BJ (cell line): ENCODE results near the gene ADCY3. TPM values are rescaled to one million over a fixed set of nuclear protein-coding genes. Genes with fewer than 3 reads are reported as not detected.

Source experiments
- CTCF ChIA-PET: fragments of 350-600 bp; formaldehyde crosslinking; extraction: SDS; loops from one replicate; lab custom pipeline; 2021; ENCODE audit warnings: antibody characterized with exemption, inconsistent platforms; lab: Yijun Ruan, JAX
- POLR2A ChIA-PET: fragments of 300-600 bp; sonication (Branson Sonifier 250); formaldehyde crosslinking; extraction: SDS; loops from one replicate; lab custom pipeline; 2021; ENCODE audit warnings: antibody characterized with exemption; lab: Charles Lee
- DNase-seq: peaks from one replicate; pipeline ENCODE4 v3.0.0-alpha.2; 2011; ENCODE audit warnings: low read depth
- H3K27me3 ChIP-seq: 2 replicates; pipeline ENCODE4 v1.6.0; 2011; ENCODE audit warnings: low read length; ENCODE audit not compliant: control insufficient read depth, insufficient read depth
- H3K36me3 ChIP-seq: 2 replicates; pipeline ENCODE4 v1.5.1; 2011; ENCODE audit warnings: low read length; ENCODE audit not compliant: control insufficient read depth, insufficient read depth
- H3K4me3 ChIP-seq: 2 replicates; pipeline ENCODE4 v1.5.1; 2011; ENCODE audit warnings: low read depth, mild to moderate bottlenecking, control low read depth, low read length
- polyA plus RNA-seq: library from polyadenylated mRNA; depleted of rRNA; stranded (reverse); fragments of >200 nt; gene quantifications from 2 replicates; pipeline ENCODE4 v1.2.3, GENCODE V29; 2011
- TF ChIP-seq, protein P1 (sequence below): IDR thresholded peaks from 2 replicates; pipeline ENCODE4 v1.5.1; 2011; ENCODE audit warnings: low read depth, mild to moderate bottlenecking, control low read depth, inconsistent platforms, low read length, moderate library complexity; ENCODE audit not compliant: insufficient read depth

ADCY3 gene
- polyA plus RNA-seq, 1 experiment = 73.3 TPM

DNA sequence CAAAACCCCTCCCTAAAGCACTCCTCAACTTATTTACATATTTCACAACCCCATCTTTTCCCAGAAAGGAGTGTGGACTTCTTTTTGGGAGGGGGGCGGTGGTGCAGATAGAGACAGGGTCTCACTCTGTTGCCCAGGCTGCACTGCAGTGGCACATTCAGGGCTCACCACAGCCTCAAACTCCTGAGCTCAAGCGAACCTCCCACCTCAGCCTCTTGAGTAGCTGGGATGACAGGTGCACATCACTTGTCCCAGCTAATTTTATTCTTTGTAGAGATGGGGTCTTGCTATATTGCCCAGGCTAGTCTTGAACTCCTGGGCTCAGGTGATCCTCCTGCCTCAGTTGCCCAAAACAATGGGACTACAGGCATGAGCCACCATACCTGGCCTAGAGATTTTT, 44.1 kb downstream of the ADCY3 start:
- no peak for DNase-seq
- no peaks in the 10 kb centered on the region for H3K27me3 ChIP-seq
- no peaks in the 10 kb centered on the region for H3K36me3 ChIP-seq
- TF ChIP-seq, protein P1, sequence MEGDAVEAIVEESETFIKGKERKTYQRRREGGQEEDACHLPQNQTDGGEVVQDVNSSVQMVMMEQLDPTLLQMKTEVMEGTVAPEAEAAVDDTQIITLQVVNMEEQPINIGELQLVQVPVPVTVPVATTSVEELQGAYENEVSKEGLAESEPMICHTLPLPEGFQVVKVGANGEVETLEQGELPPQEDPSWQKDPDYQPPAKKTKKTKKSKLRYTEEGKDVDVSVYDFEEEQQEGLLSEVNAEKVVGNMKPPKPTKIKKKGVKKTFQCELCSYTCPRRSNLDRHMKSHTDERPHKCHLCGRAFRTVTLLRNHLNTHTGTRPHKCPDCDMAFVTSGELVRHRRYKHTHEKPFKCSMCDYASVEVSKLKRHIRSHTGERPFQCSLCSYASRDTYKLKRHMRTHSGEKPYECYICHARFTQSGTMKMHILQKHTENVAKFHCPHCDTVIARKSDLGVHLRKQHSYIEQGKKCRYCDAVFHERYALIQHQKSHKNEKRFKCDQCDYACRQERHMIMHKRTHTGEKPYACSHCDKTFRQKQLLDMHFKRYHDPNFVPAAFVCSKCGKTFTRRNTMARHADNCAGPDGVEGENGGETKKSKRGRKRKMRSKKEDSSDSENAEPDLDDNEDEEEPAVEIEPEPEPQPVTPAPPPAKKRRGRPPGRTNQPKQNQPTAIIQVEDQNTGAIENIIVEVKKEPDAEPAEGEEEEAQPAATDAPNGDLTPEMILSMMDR = no peak
- H3K4me3 ChIP-seq = no peak overlapping the region
- CTCF ChIA-PET = interaction anchor here (1.2 kb wide), 1 partner anchor 48 kb away, joined by 3 read pairs; no protein-coding TSS in a partner anchor
- POLR2A ChIA-PET = no interaction called here

DNA sequence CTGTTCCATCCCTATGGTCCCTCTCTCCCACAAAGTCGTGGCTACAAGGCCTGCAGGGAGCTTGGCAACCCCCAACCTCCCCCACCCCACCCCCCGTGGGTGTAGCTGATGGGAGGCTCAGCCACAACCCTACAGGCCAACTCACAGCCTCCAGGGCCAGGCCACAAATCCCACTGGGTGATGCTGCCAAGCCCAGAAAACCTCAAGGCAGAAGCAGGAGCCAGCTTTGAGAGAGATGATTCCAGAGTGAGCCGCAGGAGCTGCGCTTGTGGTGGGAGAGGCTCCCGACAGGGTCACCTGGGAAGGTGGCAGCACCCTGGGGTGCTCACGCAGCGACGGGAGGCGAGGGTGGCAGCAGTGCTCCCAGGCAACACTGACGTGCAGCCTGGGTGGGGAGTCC, 44.8 kb downstream of the ADCY3 start:
- CTCF ChIA-PET = interaction anchor here (1.2 kb wide), 1 partner anchor 48 kb away, joined by 3 read pairs; no protein-coding TSS in a partner anchor
- no peak for DNase-seq
- TF ChIP-seq, protein P1 = no peak
- peaks cover under 1% of the 10 kb centered on the region; the same call in 1 of the 2 replicates for H3K36me3 ChIP-seq
- H3K4me3 ChIP-seq = no peak overlapping the region
- H3K27me3 ChIP-seq = no peaks in the 10 kb centered on the region
- POLR2A ChIA-PET = no interaction called here

DNA sequence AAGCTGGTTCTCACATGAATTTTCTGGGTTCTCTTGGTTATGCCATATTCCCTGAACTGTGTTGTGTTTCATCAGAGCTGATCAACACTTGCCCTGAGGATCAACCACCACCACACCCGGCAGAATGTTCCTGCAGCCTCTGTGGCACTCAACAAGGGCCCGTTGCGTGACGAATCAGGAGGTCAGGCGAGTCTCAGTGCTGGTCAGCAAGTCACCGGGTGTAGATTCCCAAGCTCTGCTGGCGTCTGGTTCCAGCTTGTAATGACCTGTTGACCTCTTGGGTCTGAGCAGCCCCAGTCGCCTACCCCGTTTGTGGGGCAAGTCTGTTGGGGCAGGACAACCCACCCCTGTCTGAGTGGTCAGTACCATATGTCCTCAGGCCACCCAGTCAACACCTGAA, 46.0 kb downstream of the ADCY3 start:
- Histone ChIP-seq H3K4me3 (no peak overlapping the region), H3K36me3 (peaks cover 1% of the 10 kb centered on the region; the same call in 1 of the 2 replicates), H3K27me3 (no peaks in the 10 kb centered on the region)
- no peak for DNase-seq
- ChIA-PET POLR2A (no interaction called here), CTCF (no interaction called here)
- TF ChIP-seq, protein P1 = no peak

DNA sequence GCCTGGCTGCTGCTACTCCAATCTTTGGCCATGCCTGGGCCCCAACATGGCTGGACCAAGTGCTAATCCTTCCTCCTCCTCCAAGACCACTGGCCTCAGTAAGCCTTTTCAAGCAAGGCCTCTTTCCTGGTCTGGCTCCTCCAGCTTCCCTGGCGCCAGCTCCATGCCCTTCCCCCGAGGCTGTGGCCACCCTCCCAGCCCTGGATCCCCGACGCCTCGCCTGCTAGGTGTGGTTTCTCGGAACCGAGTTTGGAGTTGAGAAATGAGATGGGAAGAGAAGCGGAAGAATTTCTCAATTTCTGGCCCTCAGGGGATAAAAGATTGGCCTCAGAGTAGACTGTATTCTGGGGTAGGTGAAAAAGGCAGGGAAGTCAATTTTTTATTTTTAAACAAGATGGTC, 46.4 kb downstream of the ADCY3 start:
- ChIA-PET CTCF (no interaction called here), POLR2A (no interaction called here)
- no peak for DNase-seq
- no peaks in the 10 kb centered on the region for H3K27me3 ChIP-seq
- TF ChIP-seq, protein P1 = no peak
- H3K4me3 ChIP-seq = no peak overlapping the region
- peaks cover 1% of the 10 kb centered on the region; the same call in 1 of the 2 replicates for H3K36me3 ChIP-seq

DNA sequence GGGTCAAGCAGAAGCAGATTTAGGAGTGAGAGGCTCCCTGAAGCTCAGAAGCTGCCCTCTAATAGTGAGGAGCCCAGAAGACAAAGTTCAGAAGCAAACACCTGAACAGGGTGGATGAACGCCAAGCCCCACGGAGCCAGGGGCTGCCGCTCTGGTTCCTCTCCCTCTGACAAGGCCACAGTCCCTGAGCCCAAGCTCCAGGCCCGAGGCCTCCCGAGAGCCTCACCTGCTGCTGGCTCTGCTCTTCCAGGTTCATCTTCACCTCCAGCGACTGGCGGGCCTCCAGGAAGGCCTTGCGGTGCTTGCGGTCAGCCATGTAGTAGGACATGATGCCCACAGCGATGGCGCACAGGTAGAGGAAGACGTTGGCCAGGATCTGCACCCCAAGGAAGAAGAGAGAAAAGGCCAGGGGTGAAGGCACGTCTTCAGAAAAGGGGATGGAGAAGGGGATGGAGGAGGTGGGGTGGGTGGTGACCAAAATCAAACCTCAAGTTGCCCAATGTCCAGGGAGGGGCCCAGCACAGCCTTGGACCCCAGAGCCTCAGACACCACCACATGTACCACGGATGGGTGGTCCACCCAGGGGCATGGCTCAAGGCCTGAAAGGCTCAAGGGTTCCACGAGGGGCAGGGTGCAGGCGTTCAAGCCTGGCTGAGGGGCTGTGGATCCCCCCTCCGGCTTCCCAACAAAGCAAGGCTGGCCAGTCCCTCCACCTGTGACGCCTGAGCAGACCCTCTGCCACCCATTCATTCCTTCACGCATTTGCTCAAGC, 47.5 kb downstream of the ADCY3 start:
- Histone ChIP-seq H3K4me3 (no peak overlapping the region), H3K36me3 (peaks cover 1% of the 10 kb centered on the region; the same call in 1 of the 2 replicates), H3K27me3 (no peaks in the 10 kb centered on the region)
- ChIA-PET CTCF (no interaction called here), POLR2A (no interaction called here)
- no peak for DNase-seq
- TF ChIP-seq, protein P1 = no peak
